Nephron progenitor cell (in vitro differentiated cells): ENCODE measurements around the gene FAM47E.

Experiments
- DNase-seq: peaks from one replicate; pipeline ENCODE4 v3.0.0; 2021
- H3K27ac Mint-ChIP-seq: 2 replicates; pipeline ENCODE4 v1.8.0; 2021; ENCODE audit warnings: mild to moderate bottlenecking, moderate library complexity, mixed read lengths
- H3K27me3 Mint-ChIP-seq: 2 replicates; pipeline ENCODE4 v1.8.0; 2021; ENCODE audit warnings: mild to moderate bottlenecking, low read depth, mixed read lengths; ENCODE audit not compliant: poor library complexity
- H3K36me3 Mint-ChIP-seq: 2 replicates; pipeline ENCODE4 v1.8.0; 2021; ENCODE audit warnings: low read depth, mixed read lengths
- H3K4me1 Mint-ChIP-seq: 2 replicates; pipeline ENCODE4 v1.8.0; 2021; ENCODE audit warnings: mixed read lengths
- H3K4me3 Mint-ChIP-seq: 2 replicates; pipeline ENCODE4 v1.8.0; 2021; ENCODE audit warnings: mild to moderate bottlenecking, moderate library complexity, mixed read lengths
- H3K9me3 Mint-ChIP-seq: 2 replicates; pipeline ENCODE4 v1.8.0; 2021; ENCODE audit warnings: mild to moderate bottlenecking, moderate library complexity, mixed read lengths
- CTCF ChIP-seq: fragments of 200-600 bp; sonication (generic); IDR thresholded peaks from 2 replicates; pipeline ENCODE4 v1.5.0; 2021; ENCODE audit warnings: antibody characterized with exemption

Gene FAM47E

GRCh38 chr4:76322236-76322635 lies 70.7 kb downstream of the FAM47E start:
- Mint-ChIP-seq H3K36me3 (no peaks in the 10 kb centered on the region), H3K27ac (no peak overlapping the region), H3K9me3 (peaks cover 58% of the 10 kb centered on the region), H3K4me3 (no peak overlapping the region), H3K27me3 (peaks cover 3% of the 10 kb centered on the region), H3K4me1 (no peaks in the 10 kb centered on the region)
- DNase-seq, result no peak
- TF ChIP-seq CTCF, result no peak

- Mint-ChIP-seq H3K4me1 (no peaks in the 10 kb centered on the region), H3K27me3 (peaks cover 3% of the 10 kb centered on the region), H3K27ac (no peak overlapping the region), H3K9me3 (peaks cover 48% of the 10 kb centered on the region), H3K36me3 (no peaks in the 10 kb centered on the region), H3K4me3 (no peak overlapping the region)
- DNase-seq, result no peak
- no peak for TF ChIP-seq CTCF
These were observed 73.6 kb downstream of the FAM47E start for GRCh38 chr4:76325072-76325471.

GRCh38 chr4:76326515-76326914 lies 75.0 kb downstream of the FAM47E start:
- Mint-ChIP-seq H3K27me3 (peaks cover 5% of the 10 kb centered on the region), H3K27ac (no peak overlapping the region), H3K4me3 (no peak overlapping the region), H3K36me3 (no peaks in the 10 kb centered on the region), H3K9me3 (peaks cover 36% of the 10 kb centered on the region), H3K4me1 (no peaks in the 10 kb centered on the region)
- DNase-seq, result no peak
- no peak for TF ChIP-seq CTCF
